ENCODE data around the gene ZSCAN20.

Gene ZSCAN20

GRCh38 chr1:33532936-33533335, 60.5 kb downstream of the ZSCAN20 start:
- no peak for DNase-seq (ENCODE audit: low read depth in 2 of 2)

- no peak for DNase-seq (ENCODE audit: low read depth in 2 of 2)
Observed at GRCh38 chr1:33535334-33535733, 62.9 kb downstream of the ZSCAN20 start.

GRCh38 chr1:33537885-33538284, 65.4 kb downstream of the ZSCAN20 start:
- no peak for DNase-seq (ENCODE audit: low read depth in 2 of 2)

GRCh38 chr1:33541966-33542365, 69.5 kb downstream of the ZSCAN20 start:
- no peak for DNase-seq (ENCODE audit: low read depth in 2 of 2)
